Stimulated activated CD4-positive, alpha-beta T cell treated with anti-CD3 and anti-CD28 coated beads, Interleukin-4, amount 100 ng/mL, for 1 hour (primary cell): Measurements from ENCODE around the gene CCR8.

Source experiments
- DNase-seq: peaks from one replicate; pipeline ENCODE4 v3.0.0-alpha.2; 2020

Gene CCR8, protein sequence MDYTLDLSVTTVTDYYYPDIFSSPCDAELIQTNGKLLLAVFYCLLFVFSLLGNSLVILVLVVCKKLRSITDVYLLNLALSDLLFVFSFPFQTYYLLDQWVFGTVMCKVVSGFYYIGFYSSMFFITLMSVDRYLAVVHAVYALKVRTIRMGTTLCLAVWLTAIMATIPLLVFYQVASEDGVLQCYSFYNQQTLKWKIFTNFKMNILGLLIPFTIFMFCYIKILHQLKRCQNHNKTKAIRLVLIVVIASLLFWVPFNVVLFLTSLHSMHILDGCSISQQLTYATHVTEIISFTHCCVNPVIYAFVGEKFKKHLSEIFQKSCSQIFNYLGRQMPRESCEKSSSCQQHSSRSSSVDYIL

DNA sequence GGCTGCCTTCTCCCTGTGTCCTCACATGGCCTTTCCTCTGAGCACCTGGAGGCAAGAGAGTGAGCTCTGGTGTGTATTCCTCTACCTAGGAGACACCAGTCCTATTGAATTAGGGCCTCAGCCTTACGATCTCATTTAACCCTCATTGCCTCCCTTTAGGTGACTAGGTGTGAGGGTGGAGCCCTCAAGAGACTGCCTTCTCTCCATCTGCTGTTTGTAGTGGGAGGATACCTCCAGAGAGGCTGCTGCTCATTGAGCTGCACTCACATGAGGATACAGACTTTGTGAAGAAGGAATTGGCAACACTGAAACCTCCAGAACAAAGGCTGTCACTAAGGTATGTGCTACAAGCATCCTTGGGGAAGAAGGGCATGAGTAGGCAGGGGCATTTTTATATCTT is at the start of gene CCR8:
Gene CCR8, plus strand, starts transcription at position 217 of the 400 bp plus-strand sequence. CDS start 2,623 bp downstream, outside the sequence.
- DNase-seq = no peak

DNA sequence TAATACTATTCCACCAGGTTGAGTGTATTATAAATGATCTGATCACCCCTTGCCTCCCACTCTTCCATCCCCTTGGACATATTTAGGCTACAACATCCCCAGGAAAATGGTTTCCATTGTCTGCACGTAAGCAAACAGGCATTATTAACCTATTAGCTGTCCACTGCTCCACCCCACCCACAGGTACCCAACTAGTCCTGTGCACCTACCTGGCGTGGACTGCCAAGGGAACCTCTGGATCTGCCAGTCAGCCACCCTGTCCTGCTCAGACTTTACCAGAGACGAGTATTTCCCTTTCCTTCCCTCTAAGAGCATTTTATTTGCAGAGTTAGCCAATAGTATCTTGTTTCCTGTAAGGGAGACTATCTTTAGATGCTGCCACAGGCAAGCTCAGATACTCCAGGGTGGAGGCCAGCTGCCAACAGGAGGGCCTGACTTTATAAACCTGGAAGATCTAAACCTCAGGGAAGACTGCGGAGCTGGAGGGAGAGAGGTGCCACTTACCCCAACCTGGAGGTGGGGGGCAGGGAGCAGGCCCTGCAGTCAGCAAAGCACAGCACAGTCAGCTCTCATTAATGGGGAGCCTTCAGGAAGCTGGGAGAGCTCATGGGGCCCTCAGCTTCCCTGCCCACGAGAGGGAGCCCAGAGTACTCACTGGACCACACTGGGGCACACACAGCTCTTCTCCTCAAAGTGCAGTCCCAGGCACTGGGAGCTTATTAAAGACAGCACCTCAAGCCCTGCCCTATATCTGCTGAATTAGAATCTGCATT is 49.6 kb upstream of the CCR8 start, which contains the start of gene CX3CR1:
Gene CX3CR1, minus strand, starts transcription at position 292 of the 773 bp plus-strand sequence. CDS start 13,527 bp downstream, outside the sequence.
- no peak for DNase-seq

DNA sequence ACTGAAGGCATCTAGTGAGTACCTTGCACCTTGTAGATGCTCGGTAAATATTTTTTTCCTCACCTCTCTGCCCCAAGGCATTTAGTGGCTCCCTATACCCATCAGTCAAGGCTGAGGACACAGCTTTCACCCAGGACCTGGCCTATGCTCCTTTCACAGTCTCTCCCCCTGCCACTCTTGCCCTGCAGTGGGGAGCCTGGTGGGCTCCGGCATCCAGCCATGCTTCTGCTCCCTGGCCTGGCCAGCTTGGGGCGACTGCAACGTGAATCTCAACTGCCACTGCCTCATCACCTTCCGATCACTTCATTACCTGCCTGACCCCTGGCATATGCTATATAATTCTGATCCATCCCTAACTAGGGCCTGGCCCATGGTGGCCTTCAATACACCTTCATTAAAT is 48.9 kb upstream of the CCR8 start:
- no peak for DNase-seq

DNA sequence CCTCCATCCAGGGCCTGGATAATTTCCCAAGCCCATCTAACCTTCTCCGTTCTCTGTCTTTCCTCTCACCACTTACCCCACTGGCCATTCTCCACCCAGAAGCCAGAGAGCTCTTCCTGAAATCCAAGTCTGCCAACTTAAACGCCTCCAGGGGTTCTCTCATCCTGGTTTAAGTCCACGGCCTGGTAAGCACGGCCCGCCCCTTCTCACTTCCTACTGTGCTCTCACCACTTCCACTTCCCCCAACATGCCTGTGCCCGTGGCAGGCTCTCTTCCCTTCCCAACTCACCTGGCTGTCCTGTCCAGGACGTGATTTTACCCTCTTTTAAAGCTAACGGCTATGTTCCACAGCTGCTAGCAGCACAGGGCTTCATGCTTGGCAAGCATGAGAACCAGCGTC is 48.0 kb upstream of the CCR8 start:
- DNase-seq = no peak

DNA sequence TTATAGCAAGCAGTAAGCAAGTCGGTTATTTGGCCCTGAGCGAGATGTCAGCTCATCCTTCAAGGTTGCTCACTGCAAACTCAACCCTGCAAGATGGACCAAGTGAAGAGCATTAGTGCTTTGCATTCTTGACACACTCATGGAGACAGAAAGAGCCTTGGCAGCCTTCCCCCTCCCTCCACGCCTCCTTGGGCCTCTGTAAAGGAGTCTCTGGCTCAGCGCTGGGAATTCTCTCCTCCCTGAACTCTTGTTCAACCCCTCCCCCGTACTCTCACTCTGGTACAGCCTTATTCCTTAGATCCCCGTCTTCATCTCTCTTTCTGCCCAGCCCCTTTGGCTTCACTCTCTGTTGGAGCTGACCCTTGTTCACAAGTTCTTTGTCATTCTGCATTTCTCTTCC is 47.5 kb upstream of the CCR8 start:
- DNase-seq = no peak

DNA sequence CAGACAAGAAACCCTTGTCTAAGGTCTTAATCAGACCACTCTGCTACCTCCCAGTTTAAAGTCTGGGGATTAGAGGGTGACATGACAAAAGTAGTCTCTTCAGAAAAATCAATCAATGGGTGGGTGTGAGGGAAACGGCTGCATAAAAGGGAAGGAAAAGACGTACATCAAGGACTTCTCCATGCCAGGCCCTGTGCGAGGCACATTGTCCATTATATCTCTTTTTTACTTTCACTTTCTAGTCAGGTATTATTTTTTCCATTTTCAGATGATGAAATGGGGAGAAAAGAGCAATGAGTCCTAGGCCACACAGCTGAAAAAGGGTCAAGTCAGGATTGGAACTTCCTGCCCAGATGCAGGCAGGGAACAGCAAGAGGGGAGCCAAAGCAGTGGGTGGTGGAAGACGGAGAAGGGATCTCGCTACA is 45.0 kb upstream of the CCR8 start:
- no peak for DNase-seq

DNA sequence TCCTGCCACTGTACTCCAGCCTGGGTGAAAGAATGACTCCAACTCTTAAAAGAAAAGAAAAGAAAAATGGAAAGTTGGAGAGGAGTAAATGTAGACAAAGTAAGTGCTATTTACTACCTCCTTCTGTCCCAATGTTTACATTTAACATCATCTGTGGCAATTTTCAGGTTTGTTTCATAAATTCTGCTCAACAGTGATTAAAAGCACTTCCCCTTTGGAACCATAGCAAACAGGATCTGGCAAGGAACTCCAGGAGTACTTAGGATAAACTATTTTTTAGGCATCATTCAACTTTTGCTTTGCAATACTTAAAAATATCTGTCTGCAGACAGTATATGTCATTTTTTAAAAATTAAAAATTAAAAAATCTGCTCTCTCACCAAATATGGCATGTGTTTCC is 44.2 kb upstream of the CCR8 start:
- DNase-seq = no peak

DNA sequence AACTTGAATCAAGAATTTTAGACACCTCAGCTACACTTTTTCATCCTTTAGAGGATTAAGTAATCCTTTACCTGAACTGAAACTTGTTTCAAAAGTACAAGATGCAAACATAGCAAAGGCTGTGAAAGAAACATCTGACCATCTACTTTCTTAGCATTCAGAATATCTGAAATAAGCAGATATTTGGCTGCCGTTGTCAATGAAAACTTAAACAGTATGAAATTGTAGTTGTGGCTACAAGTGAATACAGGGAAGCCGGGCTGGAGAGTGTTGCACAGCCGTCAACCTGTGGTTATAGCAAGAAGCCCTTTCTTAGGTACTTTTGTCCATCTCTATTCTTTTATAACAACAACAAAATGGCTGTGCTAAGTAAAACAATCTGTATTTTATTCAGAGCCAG is 42.7 kb upstream of the CCR8 start:
- no peak for DNase-seq

DNA sequence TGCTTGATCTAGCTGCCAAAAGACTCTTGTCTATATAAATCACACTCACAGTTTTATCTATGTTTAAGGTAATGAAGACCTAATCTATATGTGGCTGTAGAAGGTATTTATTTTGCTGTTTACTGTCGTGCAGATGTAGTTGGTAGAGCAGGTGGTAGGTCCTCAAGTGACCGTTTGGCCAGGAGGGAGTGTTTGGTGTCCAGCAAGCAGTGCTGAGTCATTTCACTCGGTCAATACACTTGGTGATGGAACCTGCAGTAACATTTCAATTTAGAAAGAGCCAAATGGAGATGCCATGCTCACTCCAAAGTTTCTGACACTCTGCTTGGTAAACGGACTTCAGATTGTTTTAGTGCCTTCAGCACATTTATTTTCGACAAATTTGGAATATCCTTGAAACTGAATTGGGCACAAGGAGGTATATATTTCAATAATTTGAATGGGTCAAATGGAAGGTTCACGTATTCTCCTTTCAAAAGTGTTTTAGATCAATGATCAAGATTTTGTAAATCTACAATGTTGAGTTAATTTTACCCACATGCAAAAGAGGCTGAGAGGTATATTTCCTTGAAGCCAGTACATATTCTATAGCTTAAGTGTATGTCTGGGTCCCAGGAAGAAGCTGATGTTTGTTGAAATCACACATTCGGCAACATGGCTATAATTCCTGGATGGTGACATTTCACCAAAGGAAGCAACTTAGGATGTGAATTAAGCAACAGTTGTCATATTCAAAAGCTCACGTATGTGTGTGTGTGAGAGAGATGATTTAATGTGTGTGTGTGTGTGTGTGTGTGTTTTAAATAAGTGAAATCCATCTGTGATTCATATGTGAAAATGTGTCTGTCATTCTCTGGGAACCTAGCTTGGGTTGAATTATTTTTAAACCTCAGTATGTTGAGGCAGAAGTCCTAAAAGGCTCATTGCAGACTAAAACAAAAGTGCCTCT is 42.0 kb upstream of the CCR8 start:
- DNase-seq = no peak

DNA sequence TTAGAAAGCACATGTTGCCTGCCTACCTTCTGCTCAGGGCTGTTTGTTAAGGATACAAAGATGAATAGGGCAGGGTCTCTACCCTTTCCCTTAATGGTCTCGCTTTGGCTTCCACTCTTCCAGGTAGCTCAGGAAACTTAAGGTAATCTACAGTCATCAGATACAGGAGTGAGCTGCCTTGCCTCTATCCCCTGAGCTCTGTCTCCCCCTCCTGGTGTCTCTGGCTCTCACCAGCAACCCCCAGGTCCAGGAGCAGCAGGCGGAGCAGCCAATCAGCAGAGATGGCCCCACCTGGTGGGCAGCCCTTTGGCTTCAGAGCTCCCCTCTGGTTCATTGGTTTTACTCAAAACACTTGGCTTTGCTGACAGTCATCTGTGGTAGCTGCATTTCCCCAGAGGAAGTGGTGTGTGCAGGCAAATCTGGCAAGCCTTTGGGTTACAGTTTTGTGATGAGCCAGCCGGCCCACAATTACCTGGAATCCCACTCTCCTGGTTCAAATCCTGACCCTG is 41.2 kb upstream of the CCR8 start:
- DNase-seq = peak; percentile 75

DNA sequence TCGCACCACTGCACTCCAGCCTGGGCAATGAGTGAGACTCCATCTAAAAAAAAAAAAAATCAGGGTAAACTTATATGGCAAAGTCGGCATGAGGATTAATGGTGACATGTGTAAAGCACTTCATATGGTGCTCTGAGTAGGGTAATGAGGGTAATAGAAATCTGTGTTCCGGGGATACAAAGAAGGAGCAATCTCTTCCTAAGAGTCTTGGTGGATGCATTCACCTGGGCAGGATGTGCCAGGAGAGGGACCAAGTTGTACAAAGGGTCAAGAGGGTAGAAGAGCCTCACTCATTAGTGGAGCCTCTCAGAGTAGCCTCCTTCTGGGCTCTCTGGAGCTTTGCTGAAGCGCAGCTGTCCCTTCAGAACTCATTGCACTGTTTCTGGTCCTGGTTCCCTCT is 40.4 kb upstream of the CCR8 start:
- DNase-seq = no peak

DNA sequence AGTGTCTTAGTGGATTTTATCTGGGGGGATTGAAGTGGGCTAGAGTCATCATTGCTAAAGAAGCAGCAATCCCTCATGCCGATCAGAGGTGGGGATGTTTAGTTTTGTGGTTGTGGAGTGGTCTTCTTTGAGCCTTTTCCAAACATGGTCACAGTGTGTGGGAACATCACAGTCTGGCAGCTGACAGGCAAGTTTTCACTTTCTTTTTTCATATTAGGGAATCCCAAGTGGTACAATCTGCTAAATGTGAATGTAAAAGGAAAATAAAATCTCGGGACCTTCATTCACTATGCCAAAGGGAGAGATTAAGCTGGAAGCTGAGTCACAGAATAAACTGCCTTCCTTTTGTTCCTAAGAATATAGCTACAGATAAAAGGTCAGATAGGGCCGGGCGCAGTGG is 39.3 kb upstream of the CCR8 start:
- no peak for DNase-seq

DNA sequence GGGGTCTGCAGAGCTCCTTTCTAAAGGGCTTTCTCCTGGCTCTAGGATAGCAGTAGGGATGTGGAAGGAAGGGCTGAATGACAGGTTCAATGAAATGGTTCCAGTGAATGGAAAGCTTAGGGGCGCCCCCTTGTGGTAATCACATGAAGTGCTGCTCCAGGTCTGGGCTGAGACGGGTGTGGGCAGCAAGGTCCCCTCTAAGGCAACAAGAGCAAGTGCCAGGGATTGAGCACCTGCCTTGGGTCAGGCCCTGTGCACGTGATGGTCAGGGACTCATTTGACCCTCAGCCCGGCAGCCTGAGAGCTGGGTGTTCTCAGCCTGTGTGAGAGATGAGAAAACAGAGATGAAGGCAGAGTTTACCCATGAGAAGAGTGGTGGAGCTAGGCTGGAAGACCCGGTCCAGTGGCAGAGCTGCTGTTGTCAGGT is 37.6 kb upstream of the CCR8 start:
- DNase-seq = peak; percentile 71

DNA sequence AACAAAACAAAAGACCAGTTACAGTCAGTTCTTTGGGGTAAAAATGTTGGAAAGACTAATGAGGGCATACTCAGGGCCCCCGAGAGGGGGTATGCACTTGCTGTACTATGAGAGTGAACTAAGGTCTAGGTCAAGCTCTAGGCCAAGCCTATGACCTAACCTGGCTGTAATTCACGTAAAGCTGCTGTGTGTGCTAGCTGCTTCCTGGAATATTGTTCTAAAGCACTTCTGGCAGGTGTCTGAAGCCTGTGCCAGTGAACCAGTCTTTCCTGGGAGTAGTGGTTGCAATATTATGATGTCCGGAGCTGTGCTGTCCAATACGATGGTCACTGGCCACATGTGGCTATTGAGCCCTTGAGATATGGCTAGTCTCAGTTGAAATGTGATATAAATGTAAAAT is 36.5 kb upstream of the CCR8 start:
- DNase-seq = no peak

DNA sequence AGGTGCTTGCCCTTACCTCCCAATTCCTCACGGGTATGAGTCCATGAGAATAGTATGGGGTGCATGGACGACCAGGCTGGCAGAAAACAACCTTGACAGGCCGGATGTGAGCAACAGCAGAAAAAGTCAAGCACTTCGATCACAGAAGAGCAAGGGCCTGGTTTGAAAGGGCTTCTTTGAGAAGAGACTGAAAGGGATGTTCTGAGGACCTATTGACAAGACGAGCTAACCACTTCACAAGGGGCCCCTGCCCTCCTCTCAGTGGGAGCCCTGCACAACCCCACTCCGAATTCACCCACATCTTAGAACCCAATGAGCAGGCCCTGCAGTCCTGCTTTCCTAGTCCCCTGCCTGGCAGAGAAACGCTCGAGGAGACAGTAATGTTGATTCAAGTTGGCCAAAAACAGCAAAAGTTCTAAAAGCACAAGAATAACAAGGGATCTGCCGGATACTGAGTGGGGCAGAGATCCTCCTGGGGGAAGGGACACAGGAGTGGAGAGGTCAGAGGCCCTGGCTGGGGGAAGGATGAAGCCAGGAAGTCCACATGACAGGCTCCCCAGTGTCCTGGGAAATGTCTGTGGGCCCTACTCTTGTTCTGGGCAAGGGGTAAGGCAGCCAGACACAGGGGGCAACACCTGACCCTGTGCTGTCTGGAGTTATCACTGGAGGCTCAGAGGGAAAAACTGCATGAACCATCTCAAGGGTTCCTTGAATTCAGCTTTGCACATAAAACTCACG is 34.9 kb upstream of the CCR8 start:
- DNase-seq = no peak

DNA sequence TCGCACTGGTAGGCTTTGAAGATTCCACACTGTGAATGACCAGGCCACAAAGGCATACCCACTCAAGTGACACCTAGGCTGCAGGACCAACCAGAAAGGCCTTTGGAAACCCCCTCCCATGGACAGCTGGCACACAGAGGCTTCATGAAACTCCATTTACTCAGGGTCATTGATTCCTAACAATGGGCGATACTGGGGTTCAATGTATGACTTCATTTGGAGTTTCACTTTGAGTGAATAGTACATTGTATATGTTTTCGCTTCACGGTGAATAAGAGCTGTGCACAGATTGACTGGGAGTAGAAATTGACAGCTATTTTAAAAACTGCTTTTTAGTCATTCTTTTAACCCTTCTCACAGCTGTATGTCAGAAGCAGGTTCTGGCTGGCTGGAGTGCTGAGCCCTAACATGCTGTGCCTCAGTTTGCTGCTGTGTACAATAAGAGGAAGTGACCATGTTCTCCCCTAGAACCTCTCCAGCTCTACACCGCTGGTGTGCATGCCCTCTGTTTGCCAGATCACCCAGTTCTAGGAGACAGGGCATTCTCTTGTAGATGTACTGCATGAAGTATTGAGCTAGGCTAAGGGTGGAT is 34.2 kb upstream of the CCR8 start:
- no peak for DNase-seq

DNA sequence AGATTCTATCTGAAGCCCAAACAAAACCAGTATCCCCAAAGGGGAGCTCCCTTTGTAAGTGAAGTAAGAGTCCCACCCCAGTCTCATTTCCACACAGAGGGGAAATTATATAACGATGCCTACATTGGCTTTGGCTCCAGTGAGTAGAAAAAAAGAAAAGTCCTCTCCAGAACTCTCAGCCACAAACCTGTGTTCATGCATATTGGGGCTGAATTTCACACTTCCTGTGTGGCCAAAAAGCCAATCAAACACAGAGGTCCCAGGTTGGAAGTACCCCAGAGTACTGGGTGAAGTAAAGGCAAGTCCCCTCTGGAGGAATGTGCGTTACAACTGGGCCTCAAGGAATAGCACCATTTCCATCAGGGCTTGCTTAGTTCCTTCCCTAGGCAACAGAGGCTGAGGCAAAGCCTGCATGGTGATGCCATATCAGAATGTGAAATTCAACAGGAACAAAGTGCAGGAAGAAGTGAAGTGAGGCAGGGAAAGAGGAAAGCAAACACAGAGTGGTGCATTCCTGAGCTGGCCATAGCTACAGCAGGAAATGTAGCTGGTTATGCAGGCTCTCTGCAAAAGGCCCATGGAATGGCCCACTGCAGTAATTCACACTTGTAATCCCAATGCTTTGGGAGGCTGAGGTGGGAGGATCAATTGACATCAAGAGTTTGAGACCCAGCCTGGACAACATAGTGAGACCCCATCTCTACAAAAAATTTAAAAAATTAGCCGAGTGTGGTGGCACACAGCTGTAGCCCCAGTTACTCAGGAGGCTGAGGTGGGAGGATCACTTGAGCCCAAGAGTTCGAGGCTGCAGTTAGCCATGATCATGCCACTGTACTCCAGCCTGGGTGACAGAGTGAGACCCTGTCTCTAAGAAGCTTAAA is 33.1 kb upstream of the CCR8 start:
- DNase-seq = no peak

DNA sequence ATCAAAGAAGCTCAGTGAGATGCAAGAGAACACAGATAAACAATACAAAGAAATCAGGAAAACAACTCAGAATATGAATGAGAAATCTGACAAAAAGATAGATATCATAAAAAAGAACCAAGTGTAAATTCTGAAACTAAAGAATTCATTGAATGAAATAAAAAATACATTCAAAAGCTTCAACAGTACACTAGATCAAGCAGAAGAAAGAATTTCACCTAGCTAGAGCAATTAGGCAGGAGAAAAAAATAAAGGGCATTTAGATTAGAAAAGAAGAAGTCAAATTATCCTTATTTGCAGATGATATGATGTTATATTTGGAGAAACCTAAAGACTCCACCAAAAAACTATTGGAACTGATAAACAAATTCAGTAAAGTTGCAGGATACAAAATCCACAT is 30.2 kb upstream of the CCR8 start:
- no peak for DNase-seq

DNA sequence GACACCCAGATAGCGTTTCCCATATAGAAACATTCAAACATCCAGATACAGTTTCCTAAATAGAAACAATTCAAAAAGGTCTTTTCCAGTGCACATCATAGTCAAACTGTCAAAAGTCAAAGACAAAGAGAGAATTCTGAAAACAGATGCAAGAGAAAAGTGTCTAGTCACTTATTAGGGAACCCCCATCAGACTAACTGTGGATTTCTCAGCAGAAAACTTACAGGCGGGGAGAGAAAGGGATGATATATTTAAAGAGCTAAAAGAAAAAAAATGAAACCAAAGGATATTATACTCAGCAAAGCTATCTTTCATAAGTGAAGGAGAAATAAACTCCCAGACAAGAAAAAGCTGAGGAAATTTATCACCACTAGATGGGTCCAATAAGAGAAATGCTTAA is 27.3 kb upstream of the CCR8 start:
- no peak for DNase-seq

DNA sequence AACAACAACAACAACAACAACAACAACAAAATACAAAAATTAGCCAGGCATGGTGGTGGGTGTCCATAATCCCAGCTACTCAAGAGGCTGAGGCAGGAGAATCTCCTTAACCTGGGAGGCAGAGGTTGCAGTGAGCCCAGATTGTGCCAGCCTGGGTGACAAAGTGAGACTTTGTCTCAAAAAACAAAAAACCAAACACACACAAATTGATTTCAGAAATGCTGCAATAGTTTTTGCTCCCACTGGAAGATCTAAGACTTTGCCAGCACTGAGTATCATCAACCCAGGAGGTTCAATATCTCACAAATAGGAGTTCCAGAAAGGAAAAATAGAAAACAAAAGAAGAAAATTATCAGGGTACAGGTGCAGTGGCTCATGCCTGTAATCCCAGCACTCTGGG is 16.2 kb upstream of the CCR8 start:
- no peak for DNase-seq

DNA sequence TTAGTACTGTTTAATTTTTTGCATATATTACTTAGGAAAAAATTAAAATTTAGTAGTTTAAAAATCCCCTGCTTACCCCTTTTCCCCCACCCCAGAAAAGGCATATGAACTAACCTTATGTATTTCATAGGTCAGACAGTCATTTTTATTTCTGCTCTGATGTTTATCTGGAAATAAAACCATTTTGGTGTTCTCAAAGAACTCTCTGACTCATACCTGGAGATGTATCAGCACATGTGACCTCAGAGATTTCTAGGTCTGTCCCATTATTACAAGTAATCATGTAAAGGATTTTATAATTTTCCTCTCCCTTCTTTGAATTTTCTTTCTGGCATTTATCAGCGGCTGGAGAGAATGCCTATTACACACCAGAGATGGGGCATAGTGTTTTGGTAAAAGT is 14.1 kb upstream of the CCR8 start:
- DNase-seq = no peak
